HG03521 (cell line): Measurements from ENCODE around the gene GRAPL.
"Not testable (repeated sequence)": the region's sequence is repeated elsewhere in the genome, so short reads cannot be mapped to it uniquely, and the experiment has no call there.

Source experiments
- ATAC-seq: cut with Tn5 transposase; IDR thresholded peaks from one replicate; pipeline ENCODE4 v1.9.1; 2021; ENCODE audit warnings: mild to moderate bottlenecking, moderate library complexity; ENCODE audit not compliant: unreplicated experiment

Gene GRAPL

GRCh38 chr17:19187883-19188869 is 60.8 kb downstream of the GRAPL start:
- peak; percentile 24 for ATAC-seq

DNA sequence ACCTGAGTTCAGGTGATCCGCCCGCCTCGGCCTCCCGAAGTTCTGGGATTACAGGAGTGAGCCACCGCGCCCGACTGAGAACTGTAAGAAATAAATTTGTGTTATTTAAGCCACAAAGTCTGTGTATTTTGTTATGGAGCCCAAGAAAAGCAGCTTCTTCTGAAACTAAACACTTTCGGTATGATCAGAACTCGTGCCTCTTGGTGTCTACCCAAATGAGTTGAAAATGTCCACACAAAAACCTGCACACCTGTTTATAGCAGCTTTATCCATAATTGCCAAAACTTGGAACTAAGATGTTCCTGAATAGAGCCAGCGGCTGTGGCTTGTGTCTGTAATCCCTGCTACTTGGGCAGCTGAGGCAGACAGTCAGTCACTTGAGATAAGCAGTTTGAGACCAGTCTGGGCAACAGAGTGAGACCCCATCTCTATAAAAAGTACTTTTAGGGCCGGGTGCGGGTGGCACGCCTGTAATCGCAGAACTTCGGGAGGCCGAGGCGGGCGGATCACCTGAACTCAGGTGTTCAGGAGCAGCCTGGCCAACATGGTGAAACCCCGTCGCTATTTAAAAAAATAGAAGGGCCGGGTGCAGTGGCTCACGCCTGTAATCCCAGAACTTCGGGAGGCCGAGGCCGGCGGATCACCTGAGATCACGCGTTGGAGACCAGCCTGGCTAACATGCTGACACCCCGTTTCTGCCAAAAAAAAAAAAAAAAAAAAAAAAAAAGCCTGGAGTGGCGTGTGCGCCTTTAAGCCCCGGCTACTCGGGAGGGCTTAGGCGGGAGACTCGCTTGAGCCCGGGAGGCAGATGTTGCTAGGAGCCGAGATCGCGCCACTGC is 61.7 kb downstream of the GRAPL start:
- ATAC-seq = peak; percentile 54

DNA sequence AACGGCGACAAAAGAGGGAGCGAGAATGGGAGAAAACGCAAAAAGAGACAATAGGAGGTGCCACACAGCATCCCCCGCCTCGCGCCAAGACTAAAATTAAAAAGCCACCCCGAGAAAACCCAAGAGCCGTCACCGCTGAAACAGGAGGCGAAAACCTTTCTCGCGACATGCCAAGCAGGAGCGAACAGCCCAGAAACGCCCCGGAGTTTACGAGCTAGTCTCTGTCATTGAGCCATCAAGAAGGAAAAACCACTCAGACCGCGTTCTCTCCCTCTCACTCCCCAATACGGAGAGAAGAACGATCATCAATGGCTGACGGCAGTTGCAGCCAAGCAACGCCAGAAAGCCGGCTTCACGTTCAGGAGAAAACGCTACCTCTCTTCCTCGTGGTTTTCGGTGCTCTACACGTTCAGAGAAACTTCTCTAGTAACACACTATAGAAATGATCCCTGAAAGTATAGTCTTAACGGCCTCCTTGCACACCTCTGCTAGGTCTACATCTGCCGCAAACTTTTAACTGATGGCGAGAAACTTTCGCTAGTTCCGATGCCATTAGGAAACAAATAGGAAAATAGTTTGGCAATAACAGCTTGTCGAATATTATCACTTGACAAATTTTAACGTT is 62.5 kb downstream of the GRAPL start:
- not testable (repeated sequence) for ATAC-seq

DNA sequence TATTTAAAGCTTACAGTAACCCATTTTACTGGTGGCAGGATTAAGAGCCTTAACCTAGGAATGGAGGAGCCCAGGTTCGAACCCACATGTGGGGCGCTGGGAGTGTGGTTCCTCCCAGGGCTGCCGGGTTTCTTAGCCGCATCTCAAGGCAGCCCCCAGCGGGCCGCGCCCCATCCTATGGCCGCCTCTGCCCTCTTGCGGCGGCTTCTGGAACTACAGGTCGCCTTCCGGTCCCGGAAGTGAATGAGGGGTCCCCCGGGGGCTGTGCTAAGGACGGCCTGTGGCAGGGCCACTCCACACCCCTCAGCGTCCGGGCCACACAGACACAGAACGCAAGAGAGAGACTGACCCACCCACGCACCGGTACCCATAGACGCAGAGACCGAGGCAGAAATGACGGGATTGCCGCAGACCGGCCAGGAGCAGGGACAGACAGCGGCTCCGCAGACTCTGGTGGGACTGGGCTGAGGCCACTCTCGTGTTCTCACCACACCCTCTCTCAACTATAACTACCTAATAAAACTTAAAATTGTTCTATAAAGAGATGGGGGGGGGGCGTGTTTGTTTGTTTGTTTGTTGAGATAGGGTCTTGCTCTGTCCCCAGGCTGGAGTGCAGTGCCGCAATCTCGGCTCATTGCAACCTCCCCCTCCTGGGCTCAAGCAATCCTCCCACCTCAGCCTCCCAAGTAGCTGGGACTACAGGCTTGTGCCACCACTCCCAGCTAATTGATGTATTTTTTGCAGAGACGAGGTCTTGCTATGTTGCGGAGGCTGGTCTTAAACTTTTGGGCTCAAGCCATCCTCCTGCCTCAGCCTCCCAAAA is 69.2 kb downstream of the GRAPL start:
- ATAC-seq = peak; percentile 69

GRCh38 chr17:19202448-19202847 is 75.1 kb downstream of the GRAPL start:
- not testable (repeated sequence) for ATAC-seq

DNA sequence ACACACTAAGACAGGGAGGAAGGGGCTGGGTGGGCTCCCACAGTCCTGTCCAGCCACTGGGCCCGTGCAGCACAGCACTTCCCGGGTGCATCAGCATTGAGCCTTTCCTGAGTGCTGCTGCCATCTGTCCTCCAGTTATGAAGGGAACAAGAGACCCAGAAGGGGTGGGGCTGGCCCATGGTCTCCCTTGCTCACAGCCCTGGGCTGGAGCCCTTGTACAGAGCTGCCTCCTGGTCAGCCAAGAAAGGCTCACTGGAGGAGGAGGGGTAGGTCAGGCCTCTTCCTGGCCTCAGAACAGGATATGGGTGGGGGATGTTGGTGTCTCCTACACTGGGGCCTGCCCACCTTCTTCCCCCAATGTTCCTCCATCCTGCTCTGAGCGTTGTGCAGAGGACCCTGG is 76.0 kb downstream of the GRAPL start:
- ATAC-seq = not testable (repeated sequence)
